HEK293 (cell line): ENCODE data around the gene TAPBPL.

Source experiments
- CTCF ChIP-seq: fragments of 450-650 bp; formaldehyde crosslinking; IDR thresholded peaks from 2 replicates; pipeline ENCODE4 v1.5.1; 2016; ENCODE audit warnings: missing biosample characterization, missing genetic modification characterization
- TCF7L2 ChIP-seq: IDR thresholded peaks from 2 replicates; pipeline ENCODE4 v1.6.1; 2011; ENCODE audit warnings: low read depth, mild to moderate bottlenecking, inconsistent platforms, low read length, moderate library complexity, borderline replicate concordance

DNA sequence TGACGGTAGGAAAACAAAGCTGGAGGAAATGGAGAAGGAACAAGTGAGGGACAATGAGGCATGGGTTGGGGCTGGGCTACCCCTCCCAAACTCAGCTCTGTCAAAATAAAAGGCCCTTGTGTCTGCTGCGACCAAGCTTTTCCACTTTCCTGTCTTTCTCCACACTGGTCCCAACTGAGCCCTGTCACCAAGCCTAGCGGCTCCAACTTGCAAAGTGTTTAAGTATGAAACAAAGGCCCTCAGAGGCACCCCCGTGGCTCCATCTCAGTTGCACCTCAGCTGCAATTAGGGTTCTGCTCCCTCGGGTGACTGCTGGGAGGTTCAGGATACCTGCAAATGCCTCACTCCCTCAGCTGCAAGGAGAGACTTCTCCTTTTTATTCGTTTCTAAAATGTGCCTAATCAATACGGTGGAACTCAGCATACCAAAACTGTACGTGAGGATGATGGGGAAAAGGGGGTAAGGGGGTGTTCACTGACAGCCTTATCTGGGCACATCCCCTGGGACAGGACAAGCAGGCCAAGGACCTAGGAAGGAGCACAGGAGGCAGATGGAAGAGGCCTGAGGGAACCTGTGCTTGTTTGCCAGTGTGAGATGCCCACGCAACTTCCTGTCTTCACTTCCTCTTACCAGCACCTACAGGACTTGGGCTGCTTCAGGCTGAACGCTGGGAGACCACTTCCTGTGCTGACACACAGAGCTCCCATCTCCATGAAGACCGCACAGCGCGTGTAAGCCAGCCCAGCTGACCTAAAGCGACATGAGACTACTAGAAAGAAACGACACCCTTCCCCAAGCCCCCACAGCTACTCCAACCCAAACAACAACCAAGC is 9.8 kb downstream of the TAPBPL start:
- no peak for TF ChIP-seq CTCF (tag by site-specific recombination)
- TF ChIP-seq TCF7L2, result no peak
